ENCODE measurements around the gene PRR35.

DNA sequence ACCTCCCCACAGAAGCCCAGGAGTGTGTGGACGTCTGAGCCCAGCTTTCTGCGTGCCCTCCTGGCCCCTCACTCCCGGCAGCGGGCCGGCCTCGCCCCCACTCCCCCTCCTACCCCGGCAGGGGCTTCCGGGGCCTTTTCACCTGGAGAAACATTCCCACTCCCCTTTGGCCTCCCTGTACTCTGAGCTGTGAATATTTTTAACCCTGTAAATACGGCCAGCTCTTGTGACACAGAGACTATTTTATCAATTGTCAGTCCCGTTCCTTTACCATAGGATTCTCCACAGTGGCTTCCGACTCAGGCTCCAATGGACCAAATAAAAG, 5.9 kb upstream of the PRR35 start:
- TF ChIP-seq, protein P1, sequence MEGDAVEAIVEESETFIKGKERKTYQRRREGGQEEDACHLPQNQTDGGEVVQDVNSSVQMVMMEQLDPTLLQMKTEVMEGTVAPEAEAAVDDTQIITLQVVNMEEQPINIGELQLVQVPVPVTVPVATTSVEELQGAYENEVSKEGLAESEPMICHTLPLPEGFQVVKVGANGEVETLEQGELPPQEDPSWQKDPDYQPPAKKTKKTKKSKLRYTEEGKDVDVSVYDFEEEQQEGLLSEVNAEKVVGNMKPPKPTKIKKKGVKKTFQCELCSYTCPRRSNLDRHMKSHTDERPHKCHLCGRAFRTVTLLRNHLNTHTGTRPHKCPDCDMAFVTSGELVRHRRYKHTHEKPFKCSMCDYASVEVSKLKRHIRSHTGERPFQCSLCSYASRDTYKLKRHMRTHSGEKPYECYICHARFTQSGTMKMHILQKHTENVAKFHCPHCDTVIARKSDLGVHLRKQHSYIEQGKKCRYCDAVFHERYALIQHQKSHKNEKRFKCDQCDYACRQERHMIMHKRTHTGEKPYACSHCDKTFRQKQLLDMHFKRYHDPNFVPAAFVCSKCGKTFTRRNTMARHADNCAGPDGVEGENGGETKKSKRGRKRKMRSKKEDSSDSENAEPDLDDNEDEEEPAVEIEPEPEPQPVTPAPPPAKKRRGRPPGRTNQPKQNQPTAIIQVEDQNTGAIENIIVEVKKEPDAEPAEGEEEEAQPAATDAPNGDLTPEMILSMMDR (IDR thresholded peaks at IDR 0.05; ENCODE audit: low read depth, low read length, poor library complexity, severe bottlenecking): no peak
- no peak for TF ChIP-seq EZH2phosphoT487 (IDR thresholded peaks at IDR 0.05; ENCODE audit: borderline replicate concordance, low read length)

Measured in DOHH2 (cell line).